HEK293 (cell line): ENCODE measurements around the gene EIF1.
A peak's percentile ranks its signal among the peaks of the same experiment; 100 is the strongest.

Experiments
- CTCF ChIA-PET: fragments of 350-600 bp; formaldehyde crosslinking; extraction: SDS; loops from one replicate; lab custom pipeline; 2021; ENCODE audit warnings: antibody characterized with exemption; lab: Yijun Ruan, JAX
- POLR2A ChIA-PET: fragments of 300-600 bp; formaldehyde crosslinking; extraction: SDS; loops from one replicate; lab custom pipeline; 2020; ENCODE audit warnings: antibody characterized with exemption, inconsistent platforms; lab: Yijun Ruan, JAX
- H3K27ac ChIP-seq: fragments of 200-500 bp; sonication (Bioruptor generic); 2 replicates; pipeline ENCODE4 v1.5.1; 2014; ENCODE audit warnings: low read depth, low read length, control low read depth, inconsistent platforms; ENCODE audit errors: extremely low read depth
- H3K36me3 ChIP-seq, 2 experiments: fragments of 200-500 bp in 1 of 2; sonication (Bioruptor generic) in 1 of 2; 1 replicate in 1 of 2; 2 replicates in 1 of 2; pipeline ENCODE4 v1.5.1; 2014 to 2017; ENCODE audit warnings: inconsistent platforms in 2 of 2, low read length in 2 of 2; ENCODE audit not compliant: control insufficient read depth in 2 of 2, insufficient read depth in 1 of 2
- H3K4me1 ChIP-seq: fragments of 200-500 bp; sonication (Bioruptor generic); 2 replicates; pipeline ENCODE4 v1.5.1; 2014; ENCODE audit warnings: mild to moderate bottlenecking, low read length, inconsistent platforms; ENCODE audit not compliant: control insufficient read depth, insufficient read depth
- H3K4me3 ChIP-seq: 2 replicates; pipeline ENCODE4 v1.5.1; 2011; ENCODE audit warnings: low read depth, mild to moderate bottlenecking, control low read depth, low read length, moderate library complexity
- H3K9me3 ChIP-seq: fragments of 200-500 bp; sonication (Bioruptor generic); 2 replicates; pipeline ENCODE4 v1.5.1; 2014; ENCODE audit warnings: low read depth, low read length, inconsistent platforms; ENCODE audit not compliant: control insufficient read depth, insufficient read depth
- GLI2 ChIP-seq: fragments of 450-650 bp; formaldehyde crosslinking; IDR thresholded peaks from 2 replicates; pipeline ENCODE4; 2017; ENCODE audit warnings: missing biosample characterization, missing genetic modification characterization, low read depth, borderline replicate concordance
- GLIS1 ChIP-seq: fragments of 450-650 bp; formaldehyde crosslinking; IDR thresholded peaks from 2 replicates; pipeline ENCODE4 v1.5.1; 2016; ENCODE audit warnings: missing biosample characterization, missing genetic modification characterization
- KLF1 ChIP-seq: fragments of 450-650 bp; formaldehyde crosslinking; IDR thresholded peaks from 2 replicates; pipeline ENCODE4 v1.5.1; 2016; ENCODE audit warnings: missing biosample characterization, missing genetic modification characterization
- OVOL3 ChIP-seq: fragments of 450-650 bp; formaldehyde crosslinking; IDR thresholded peaks from 2 replicates; pipeline ENCODE4 v1.5.1; 2016; ENCODE audit warnings: missing biosample characterization, missing genetic modification characterization
- PRDM1 ChIP-seq: fragments of 450-650 bp; formaldehyde crosslinking; IDR thresholded peaks from 2 replicates; pipeline ENCODE4; 2016; ENCODE audit warnings: missing biosample characterization, missing genetic modification characterization
- REST ChIP-seq: fragments of 450-650 bp; formaldehyde crosslinking; IDR thresholded peaks from 2 replicates; pipeline ENCODE4 v1.5.1; 2016; ENCODE audit warnings: missing biosample characterization, missing genetic modification characterization
- SETDB1 ChIP-seq: IDR thresholded peaks from one replicate; pipeline ENCODE4 v1.6.1; 2017; ENCODE audit warnings: mild to moderate bottlenecking, low read length, moderate library complexity, mixed read lengths; ENCODE audit not compliant: insufficient read length
- ZBTB48 ChIP-seq: fragments of 450-650 bp; formaldehyde crosslinking; IDR thresholded peaks from 2 replicates; pipeline ENCODE4 v1.5.1; 2016; ENCODE audit warnings: missing biosample characterization, missing genetic modification characterization
- ZBTB7A ChIP-seq: fragments of 450-650 bp; formaldehyde crosslinking; IDR thresholded peaks from 2 replicates; pipeline ENCODE4 v1.5.1; 2016; ENCODE audit warnings: low read depth, missing biosample characterization, missing genetic modification characterization
- ZEB2 ChIP-seq: fragments of 450-650 bp; formaldehyde crosslinking; IDR thresholded peaks from 2 replicates; pipeline ENCODE4 v1.5.1; 2016; ENCODE audit warnings: missing biosample characterization, missing genetic modification characterization
- ZFHX2 ChIP-seq: fragments of 450-650 bp; formaldehyde crosslinking; conservative IDR thresholded peaks from 2 replicates; pipeline ENCODE4 v1.5.1; 2016; ENCODE audit warnings: missing biosample characterization, missing genetic modification characterization
- ZNF202 ChIP-seq: fragments of 450-650 bp; formaldehyde crosslinking; IDR thresholded peaks from 2 replicates; pipeline ENCODE4 v1.5.1; 2016; ENCODE audit warnings: missing biosample characterization, missing genetic modification characterization, borderline replicate concordance
- ZNF248 ChIP-seq: fragments of 450-650 bp; formaldehyde crosslinking; IDR thresholded peaks from 2 replicates; pipeline ENCODE4 v1.5.1; 2017; ENCODE audit warnings: missing biosample characterization, missing genetic modification characterization
- ZNF292 ChIP-seq: fragments of 450-650 bp; formaldehyde crosslinking; IDR thresholded peaks from 2 replicates; pipeline ENCODE4 v1.5.1; 2016; ENCODE audit warnings: low read depth, missing biosample characterization, missing genetic modification characterization, borderline replicate concordance
- ZNF398 ChIP-seq: fragments of 450-650 bp; formaldehyde crosslinking; IDR thresholded peaks from 2 replicates; pipeline ENCODE4 v1.5.1; 2017; ENCODE audit warnings: missing biosample characterization, missing genetic modification characterization
- ZNF530 ChIP-seq: fragments of 450-650 bp; formaldehyde crosslinking; IDR thresholded peaks from 2 replicates; pipeline ENCODE4 v1.5.1; 2016; ENCODE audit warnings: low read depth, missing biosample characterization, missing genetic modification characterization
- ZNF549 ChIP-seq: fragments of 450-650 bp; IDR thresholded peaks from 2 replicates; pipeline ENCODE4 v1.5.1; 2018; ENCODE audit warnings: missing biosample characterization, missing genetic modification characterization, mild to moderate bottlenecking, inconsistent platforms, moderate library complexity
- ZNF658 ChIP-seq: fragments of 450-650 bp; formaldehyde crosslinking; IDR thresholded peaks from 2 replicates; pipeline ENCODE4; 2016; ENCODE audit warnings: missing biosample characterization, missing genetic modification characterization
- ZNF664 ChIP-seq: fragments of 450-650 bp; formaldehyde crosslinking; IDR thresholded peaks from 2 replicates; pipeline ENCODE4 v1.5.1; 2016; ENCODE audit warnings: missing biosample characterization, missing genetic modification characterization
- ZNF692 ChIP-seq: fragments of 450-650 bp; formaldehyde crosslinking; IDR thresholded peaks from 2 replicates; pipeline ENCODE4 v1.5.1; 2016; ENCODE audit warnings: missing biosample characterization, missing genetic modification characterization
- ZNF701 ChIP-seq: fragments of 450-650 bp; formaldehyde crosslinking; IDR thresholded peaks from 2 replicates; pipeline ENCODE4 v1.5.1; 2016; ENCODE audit warnings: missing biosample characterization, missing genetic modification characterization
- ZNF768 ChIP-seq: fragments of 450-650 bp; formaldehyde crosslinking; IDR thresholded peaks from 2 replicates; pipeline ENCODE4 v1.5.1; 2018; ENCODE audit warnings: missing biosample characterization, mild to moderate bottlenecking, missing genetic modification characterization
- ZNF777 ChIP-seq: fragments of 450-650 bp; formaldehyde crosslinking; IDR thresholded peaks from 2 replicates; pipeline ENCODE4 v1.5.1; 2017; ENCODE audit warnings: missing biosample characterization, missing genetic modification characterization, borderline replicate concordance
- ZNF785 ChIP-seq: fragments of 450-650 bp; formaldehyde crosslinking; IDR thresholded peaks from 2 replicates; pipeline ENCODE4 v1.5.1; 2016; ENCODE audit warnings: missing biosample characterization, missing genetic modification characterization
- TF ChIP-seq, protein P1 (sequence below): fragments of 450-650 bp; formaldehyde crosslinking; IDR thresholded peaks from 2 replicates; pipeline ENCODE4 v1.5.0; 2017; ENCODE audit warnings: missing biosample characterization, missing genetic modification characterization, borderline replicate concordance
- TF ChIP-seq, protein P2 (sequence below): fragments of 450-650 bp; formaldehyde crosslinking; IDR thresholded peaks from 2 replicates; pipeline ENCODE4 v1.5.1; 2016; ENCODE audit warnings: missing biosample characterization, missing genetic modification characterization

The EIF1 gene

GRCh38 chr17:41648411-41649195 lies 40.1 kb upstream of the EIF1 start:
- POLR2A ChIA-PET, result interaction anchor here (0.6 to 1.3 kb wide), 10 partner anchors 14 to 1000 kb away, joined by 3 to 8 read pairs (median 5); partner anchors contain the start of genes EIF1 and KRT19
- no peak overlapping the region; the same call in 1 of the 2 replicates for H3K27ac ChIP-seq
- H3K36me3 ChIP-seq, result no peaks in the 10 kb centered on the region
- CTCF ChIA-PET, result interaction anchor here (0.5 to 15.7 kb wide), 122 partner anchors 9 to 1429 kb away, joined by 3 to 567 read pairs (median 4); partner anchors contain the start of genes EIF1, KRT15, KRT17 and KRT20
- H3K4me3 ChIP-seq, result peak overlapping the region; percentile 42
- H3K4me1 ChIP-seq, result no peaks in the 10 kb centered on the region
- no peaks in the 10 kb centered on the region for H3K9me3 ChIP-seq
- peak; percentile 41; the same call in 1 of the 2 replicates for TF ChIP-seq ZEB2 (tag by site-specific recombination)
- TF ChIP-seq ZBTB7A (tag by site-specific recombination), result no peak; the same call in 1 of the 2 replicates
- TF ChIP-seq ZNF664 (tag by site-specific recombination), result no peak
- no peak for TF ChIP-seq SETDB1
- TF ChIP-seq ZNF248 (tag by site-specific recombination), result no peak
- TF ChIP-seq ZNF202 (tag by site-specific recombination), result no peak
- no peak for TF ChIP-seq GLI2 (tag by site-specific recombination)
- no peak for TF ChIP-seq ZNF701 (tag by site-specific recombination)
- TF ChIP-seq ZBTB48 (tag by site-specific recombination), result 0 out of 2 replicates have a peak, but pooled peaks have one; percentile 85
- no peak for TF ChIP-seq ZNF292 (tag by site-specific recombination)
- TF ChIP-seq GLIS1, result no peak
- TF ChIP-seq, protein P1, sequence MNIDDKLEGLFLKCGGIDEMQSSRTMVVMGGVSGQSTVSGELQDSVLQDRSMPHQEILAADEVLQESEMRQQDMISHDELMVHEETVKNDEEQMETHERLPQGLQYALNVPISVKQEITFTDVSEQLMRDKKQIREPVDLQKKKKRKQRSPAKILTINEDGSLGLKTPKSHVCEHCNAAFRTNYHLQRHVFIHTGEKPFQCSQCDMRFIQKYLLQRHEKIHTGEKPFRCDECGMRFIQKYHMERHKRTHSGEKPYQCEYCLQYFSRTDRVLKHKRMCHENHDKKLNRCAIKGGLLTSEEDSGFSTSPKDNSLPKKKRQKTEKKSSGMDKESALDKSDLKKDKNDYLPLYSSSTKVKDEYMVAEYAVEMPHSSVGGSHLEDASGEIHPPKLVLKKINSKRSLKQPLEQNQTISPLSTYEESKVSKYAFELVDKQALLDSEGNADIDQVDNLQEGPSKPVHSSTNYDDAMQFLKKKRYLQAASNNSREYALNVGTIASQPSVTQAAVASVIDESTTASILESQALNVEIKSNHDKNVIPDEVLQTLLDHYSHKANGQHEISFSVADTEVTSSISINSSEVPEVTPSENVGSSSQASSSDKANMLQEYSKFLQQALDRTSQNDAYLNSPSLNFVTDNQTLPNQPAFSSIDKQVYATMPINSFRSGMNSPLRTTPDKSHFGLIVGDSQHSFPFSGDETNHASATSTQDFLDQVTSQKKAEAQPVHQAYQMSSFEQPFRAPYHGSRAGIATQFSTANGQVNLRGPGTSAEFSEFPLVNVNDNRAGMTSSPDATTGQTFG (tag by site-specific recombination), result no peak
- TF ChIP-seq, protein P2, sequence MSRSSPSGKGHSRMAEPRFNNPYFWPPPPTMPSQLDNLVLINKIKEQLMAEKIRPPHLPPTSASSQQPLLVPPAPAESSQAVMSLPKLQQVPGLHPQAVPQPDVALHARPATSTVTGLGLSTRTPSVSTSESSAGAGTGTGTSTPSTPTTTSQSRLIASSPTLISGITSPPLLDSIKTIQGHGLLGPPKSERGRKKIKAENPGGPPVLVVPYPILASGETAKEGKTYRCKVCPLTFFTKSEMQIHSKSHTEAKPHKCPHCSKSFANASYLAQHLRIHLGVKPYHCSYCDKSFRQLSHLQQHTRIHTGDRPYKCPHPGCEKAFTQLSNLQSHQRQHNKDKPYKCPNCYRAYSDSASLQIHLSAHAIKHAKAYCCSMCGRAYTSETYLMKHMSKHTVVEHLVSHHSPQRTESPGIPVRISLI (tag by site-specific recombination), result no peak
- TF ChIP-seq KLF1, result 0 out of 2 replicates have a peak, but pooled peaks have one; percentile 27
- no peak for TF ChIP-seq ZNF768 (tag by site-specific recombination)
- no peak for TF ChIP-seq ZNF692 (tag by site-specific recombination)
- no peak for TF ChIP-seq ZNF658 (tag by site-specific recombination)
- TF ChIP-seq ZNF785, result no peak
- peak; percentile 84 for TF ChIP-seq ZFHX2 (tag by site-specific recombination)
- TF ChIP-seq ZNF549 (tag by site-specific recombination), result no peak
- TF ChIP-seq PRDM1, result no peak
- no peak for TF ChIP-seq ZNF398 (tag by site-specific recombination)
- TF ChIP-seq OVOL3, result no peak
- TF ChIP-seq ZNF530 (tag by site-specific recombination), result no peak
- TF ChIP-seq ZNF777, result peak; percentile 60; the same call in 1 of the 2 replicates
- no peak for TF ChIP-seq REST (tag by site-specific recombination)
